GM12873 (cell line): Measurements from ENCODE around the gene TSKU.

Experiments used
- TF ChIP-seq, protein P1 (sequence below): IDR thresholded peaks from 2 replicates; pipeline ENCODE4 v1.5.1; 2012; ENCODE audit warnings: low read depth, mild to moderate bottlenecking, moderate library complexity, low read length, control low read depth; ENCODE audit not compliant: insufficient read depth; ENCODE audit errors: missing control alignments

TSKU gene

DNA sequence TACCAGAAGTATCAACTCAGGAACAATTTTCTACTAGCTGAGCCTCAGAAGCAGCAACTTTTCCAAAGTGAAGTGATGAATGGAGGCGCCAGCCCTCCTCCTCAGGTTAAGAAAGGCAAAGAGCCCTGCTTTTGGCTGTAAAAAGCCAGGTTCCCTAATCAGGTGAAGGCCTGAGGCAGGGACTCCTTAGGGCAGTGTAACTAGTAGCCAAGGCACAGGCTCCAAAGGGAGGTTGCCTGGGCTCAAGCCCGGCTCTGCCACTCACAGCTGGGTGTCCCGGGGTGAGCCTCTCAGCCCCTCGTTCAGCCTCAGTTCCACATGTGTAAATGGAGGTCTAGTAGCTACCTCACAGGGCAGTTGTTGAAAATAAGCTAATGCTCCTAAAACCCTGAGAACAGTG is 19.5 kb downstream of the TSKU start:
- TF ChIP-seq, protein P1, sequence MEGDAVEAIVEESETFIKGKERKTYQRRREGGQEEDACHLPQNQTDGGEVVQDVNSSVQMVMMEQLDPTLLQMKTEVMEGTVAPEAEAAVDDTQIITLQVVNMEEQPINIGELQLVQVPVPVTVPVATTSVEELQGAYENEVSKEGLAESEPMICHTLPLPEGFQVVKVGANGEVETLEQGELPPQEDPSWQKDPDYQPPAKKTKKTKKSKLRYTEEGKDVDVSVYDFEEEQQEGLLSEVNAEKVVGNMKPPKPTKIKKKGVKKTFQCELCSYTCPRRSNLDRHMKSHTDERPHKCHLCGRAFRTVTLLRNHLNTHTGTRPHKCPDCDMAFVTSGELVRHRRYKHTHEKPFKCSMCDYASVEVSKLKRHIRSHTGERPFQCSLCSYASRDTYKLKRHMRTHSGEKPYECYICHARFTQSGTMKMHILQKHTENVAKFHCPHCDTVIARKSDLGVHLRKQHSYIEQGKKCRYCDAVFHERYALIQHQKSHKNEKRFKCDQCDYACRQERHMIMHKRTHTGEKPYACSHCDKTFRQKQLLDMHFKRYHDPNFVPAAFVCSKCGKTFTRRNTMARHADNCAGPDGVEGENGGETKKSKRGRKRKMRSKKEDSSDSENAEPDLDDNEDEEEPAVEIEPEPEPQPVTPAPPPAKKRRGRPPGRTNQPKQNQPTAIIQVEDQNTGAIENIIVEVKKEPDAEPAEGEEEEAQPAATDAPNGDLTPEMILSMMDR = no peak

DNA sequence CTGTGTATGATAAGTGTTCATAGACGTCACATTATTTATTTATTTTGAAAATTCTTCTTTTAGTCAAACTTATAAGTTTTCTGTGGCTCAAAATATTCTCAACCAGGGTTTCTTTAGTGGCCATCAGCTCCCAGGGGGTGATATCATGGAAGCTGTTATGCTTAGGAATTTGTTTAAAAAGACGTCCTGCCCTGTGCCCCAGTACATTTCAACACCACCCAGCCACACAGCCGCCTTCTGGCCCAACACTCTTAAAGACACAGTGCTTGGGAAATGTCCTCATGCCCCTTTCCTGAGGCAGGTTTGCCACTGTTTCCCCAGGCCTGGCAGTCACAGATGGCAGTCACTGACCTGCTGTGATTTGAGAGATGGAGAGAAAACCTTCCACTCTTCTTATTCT is 19.9 kb downstream of the TSKU start:
- TF ChIP-seq, protein P1 = no peak

DNA sequence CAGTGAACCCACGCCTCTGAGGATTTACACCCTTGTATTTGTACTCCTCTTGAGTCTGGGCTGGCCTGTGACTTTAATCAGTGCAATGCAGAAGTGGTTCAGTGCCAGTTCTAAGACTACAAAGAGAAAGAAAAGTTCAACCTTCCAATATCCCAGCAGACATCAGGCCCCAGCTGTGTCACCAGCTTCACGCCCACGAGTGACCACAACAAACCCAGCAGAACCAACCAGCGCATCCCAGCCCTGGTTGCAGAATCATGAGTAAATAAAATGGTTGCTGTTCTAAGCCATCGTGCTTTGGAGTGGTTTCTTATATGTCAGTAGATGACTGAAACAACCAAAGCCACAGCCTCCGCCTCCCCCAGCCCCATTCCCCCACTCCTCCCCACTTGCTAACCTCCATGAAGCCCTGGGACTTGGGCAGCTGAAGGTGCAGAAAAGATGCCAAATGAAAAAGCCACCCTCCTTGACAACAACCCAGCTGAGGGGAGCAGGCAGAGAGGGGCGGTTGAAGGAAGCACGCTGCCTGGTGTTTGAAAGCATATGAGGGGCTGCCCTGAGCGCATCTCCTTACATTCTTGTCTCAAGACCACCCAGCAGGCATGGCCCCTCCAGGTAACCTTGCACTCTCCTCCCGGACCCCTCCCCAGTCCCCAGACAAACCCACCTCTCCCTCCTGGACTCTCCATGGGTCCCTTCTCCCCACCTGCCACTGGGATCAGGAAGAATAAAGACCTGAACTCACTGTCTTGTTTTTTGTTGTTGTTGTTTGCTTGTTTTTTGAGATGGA is 20.9 kb downstream of the TSKU start:
- TF ChIP-seq, protein P1 = no peak

DNA sequence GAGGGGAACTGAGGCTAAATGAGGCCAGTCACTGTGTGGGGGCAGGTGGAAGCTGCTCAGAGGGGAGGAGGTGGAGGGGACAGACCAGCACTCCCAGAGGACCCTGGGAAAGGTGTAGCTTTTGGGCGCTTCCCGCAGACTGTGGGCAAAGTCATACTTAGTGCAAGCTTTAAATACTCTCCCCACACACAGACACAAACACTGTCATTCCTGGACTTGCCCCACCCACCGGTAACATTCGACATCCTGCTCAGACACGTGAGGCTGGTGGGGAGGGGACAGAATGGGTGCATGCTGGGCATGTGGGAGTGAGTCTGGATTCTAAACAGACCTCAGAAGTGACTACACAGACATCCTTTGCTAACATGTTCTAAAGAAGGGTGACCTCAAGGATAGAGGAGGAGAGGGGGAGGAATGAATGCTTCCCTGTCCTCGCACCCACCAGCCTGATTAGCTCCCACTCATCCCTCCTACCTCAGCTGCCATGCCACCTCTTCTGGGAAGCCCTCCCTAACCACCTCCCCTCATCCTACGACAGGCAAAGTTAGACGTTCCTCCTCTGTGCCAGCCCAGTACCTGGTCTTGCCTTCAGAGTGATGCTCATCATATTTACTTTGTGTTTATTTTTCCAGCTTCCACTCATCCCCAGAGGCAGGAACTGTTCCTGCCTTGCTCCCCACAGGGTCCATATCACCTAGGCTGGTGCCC is 22.2 kb downstream of the TSKU start:
- TF ChIP-seq, protein P1 = no peak

DNA sequence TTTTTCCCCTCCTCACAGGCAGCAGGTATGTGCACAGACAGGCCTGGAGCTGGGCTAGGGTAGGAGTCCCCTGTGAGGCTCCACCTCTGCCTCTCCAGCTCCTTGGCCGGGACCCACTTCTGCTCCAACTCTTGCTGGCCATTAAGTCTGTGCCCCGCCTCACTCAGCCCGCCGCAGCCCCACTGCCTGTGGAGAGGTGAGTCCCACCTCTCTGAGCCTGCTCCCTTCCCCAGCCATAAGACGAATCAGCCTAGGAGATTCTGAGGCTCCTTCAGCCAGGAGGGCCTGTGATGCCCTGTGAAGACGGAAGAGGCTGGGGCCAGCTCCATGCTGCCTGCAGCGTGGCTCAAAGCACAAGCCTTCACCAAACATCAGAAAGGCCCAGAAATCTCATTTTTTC is 23.0 kb downstream of the TSKU start:
- TF ChIP-seq, protein P1 = no peak

DNA sequence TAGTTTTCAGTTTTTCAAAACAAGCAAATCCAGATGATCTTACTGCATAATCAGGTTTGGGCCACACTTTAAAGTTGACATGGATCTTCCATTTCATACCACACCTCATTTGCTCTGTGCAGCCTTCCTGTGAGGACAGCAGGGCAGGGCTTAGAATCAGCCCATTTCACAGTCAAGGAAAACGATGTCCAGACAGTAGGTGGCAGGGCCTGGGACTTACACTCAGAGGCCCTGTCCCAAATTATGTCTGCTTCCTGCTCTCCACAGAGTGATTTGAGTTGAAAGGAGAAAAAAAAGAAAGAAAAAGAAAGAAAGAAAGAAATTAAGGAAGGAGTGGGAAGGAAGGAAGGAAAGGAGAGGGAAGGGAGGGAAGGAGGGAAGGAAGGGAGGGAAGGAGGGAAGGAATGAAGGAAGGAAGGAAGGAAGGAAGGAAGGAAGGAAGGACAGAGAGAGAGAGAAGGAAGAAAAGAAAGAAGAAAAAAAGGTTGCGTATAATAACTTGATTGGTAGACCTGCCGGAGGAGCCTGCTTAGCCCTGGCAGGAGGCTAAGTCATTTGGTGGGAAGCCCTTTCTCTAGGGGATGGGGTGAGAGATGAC is 23.6 kb downstream of the TSKU start:
- TF ChIP-seq, protein P1 = no peak

DNA sequence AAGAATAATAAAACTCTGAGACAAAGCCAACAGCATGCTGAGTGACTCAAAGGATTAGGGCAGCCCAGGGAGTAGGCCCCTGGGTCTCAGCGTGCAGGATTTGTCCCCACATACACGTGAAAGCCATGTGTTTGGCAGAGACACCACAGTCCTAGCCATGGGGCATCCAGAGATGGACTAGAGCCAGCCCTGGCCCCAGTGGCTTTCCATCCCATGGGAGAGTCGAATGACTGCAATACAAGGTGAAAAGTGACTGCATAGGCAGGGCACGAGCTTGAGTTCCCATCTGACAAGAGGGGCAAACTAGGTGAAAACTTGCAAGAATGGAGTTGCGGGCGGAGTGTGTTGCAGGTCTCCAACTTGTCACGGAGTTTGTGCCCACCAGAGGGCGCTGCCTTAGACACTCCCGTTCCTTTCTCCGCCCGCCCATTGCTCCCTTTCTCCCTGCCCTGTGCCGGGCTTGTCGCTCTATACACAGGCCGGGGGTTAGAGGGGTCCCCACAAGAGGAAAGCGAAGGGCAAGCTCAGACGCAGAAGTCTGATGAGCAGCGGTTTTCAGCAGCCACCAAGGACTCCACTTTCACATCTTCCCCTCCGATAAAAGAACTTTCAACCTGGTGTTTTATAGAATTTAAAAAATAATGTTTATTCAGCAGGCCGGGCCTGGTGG is 24.2 kb downstream of the TSKU start:
- TF ChIP-seq, protein P1 = peak; percentile 90
